ENCODE data around the gene ZNF536.

- TF ChIP-seq POLR2AphosphoS5 (IDR thresholded peaks at IDR 0.05) = no peak
- TF ChIP-seq, protein P1, sequence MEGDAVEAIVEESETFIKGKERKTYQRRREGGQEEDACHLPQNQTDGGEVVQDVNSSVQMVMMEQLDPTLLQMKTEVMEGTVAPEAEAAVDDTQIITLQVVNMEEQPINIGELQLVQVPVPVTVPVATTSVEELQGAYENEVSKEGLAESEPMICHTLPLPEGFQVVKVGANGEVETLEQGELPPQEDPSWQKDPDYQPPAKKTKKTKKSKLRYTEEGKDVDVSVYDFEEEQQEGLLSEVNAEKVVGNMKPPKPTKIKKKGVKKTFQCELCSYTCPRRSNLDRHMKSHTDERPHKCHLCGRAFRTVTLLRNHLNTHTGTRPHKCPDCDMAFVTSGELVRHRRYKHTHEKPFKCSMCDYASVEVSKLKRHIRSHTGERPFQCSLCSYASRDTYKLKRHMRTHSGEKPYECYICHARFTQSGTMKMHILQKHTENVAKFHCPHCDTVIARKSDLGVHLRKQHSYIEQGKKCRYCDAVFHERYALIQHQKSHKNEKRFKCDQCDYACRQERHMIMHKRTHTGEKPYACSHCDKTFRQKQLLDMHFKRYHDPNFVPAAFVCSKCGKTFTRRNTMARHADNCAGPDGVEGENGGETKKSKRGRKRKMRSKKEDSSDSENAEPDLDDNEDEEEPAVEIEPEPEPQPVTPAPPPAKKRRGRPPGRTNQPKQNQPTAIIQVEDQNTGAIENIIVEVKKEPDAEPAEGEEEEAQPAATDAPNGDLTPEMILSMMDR (IDR thresholded peaks at IDR 0.05) = no peak
- TF ChIP-seq POLR2A (IDR thresholded peaks at IDR 0.05) = no peak
Observed at GRCh38 chr19:30338878-30339623, 33.1 kb upstream of the ZNF536 start.

Measured in sigmoid colon (tissue), 4 donors.